Activated naive CD8-positive, alpha-beta T cell (primary cell): ENCODE data around the gene TRPV3.

Source experiments
- H3K27ac Mint-ChIP-seq: one replicate; pipeline ENCODE4 v1.8.0; 2021; ENCODE audit warnings: mixed read lengths
- H3K27me3 Mint-ChIP-seq: one replicate; pipeline ENCODE4 v1.8.0; 2021; ENCODE audit warnings: mixed read lengths
- H3K36me3 Mint-ChIP-seq: one replicate; pipeline ENCODE4 v1.8.0; 2021; ENCODE audit warnings: mixed read lengths
- H3K4me1 Mint-ChIP-seq: one replicate; pipeline ENCODE4 v1.8.0; 2021; ENCODE audit warnings: low read depth, mixed read lengths
- H3K4me3 Mint-ChIP-seq: one replicate; pipeline ENCODE4 v1.8.0; 2021; ENCODE audit warnings: mild to moderate bottlenecking, mixed read lengths
- H3K9me3 Mint-ChIP-seq: one replicate; pipeline ENCODE4 v1.8.0; 2021; ENCODE audit warnings: low read depth, mixed read lengths

Gene TRPV3

DNA sequence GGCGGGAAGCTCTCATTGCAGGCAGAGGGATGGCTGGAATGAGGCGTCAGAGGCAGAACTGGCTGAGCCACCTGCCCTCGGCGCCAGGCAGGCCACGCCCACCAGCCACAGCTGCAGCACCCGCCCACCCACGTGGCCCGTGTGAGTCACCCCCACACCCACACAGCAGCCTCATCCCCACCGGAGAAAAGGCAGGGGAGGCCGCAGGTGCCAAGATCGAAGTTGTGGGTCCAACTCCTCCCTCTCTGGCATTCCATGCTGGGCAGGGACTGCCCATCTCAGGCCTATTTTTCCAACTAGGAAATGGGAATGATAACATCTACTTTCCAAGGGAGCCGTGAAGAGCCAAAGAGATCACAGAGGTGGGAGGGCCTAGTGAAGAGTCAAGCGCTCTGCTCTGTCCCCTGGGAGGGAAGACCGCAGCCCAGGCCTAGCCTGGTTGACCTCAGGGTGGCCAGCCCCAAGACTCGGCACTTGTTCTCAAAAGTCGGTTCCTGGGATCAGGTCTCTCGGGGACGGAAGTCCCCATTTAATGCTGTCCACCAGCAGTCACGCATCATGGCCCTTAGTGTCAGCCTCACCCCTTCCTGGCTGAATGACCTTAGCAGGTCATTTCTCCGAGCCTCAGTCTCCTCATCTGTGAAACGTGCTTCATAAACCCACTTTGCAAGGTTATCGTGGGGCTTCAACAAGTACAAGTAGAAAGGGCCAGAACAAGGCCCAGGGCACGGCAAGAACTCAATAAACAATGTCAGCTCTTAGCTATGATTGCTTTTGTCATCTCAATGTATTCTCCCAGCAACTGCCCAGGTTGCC lies at the start of gene TRPV3:
Gene TRPV3, minus strand, starts transcription at position 45 of the 816 bp plus-strand sequence. CDS start 2,962 bp downstream, outside the sequence.
- H3K4me1 Mint-ChIP-seq = peaks cover 9% of the 10 kb centered on the region
- H3K9me3 Mint-ChIP-seq = no peaks in the 10 kb centered on the region
- no peak within 1 kb of the TSS for H3K27ac Mint-ChIP-seq
- no peak within 1 kb of the TSS for H3K4me3 Mint-ChIP-seq
- no peaks in the 10 kb centered on the region for H3K27me3 Mint-ChIP-seq
- H3K36me3 Mint-ChIP-seq = no peaks in the 10 kb centered on the region

DNA sequence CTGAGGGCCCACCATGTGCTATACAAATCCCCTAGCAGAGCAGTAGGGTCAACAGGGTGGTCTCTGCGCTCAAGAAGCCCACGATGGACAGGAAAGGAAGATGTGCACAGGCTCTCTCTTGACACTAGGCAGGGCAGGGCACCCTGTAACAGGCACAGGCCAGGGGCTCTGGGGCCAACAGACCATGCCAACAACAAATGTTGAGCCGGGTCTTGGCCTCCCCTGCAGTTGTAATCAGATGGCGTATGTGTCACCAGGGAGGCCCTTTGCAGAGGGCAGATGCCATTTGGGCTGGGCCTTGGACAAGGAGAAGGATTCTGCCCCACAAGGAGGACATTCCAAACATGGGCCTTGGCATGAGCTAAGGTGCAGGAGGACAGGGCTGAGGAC lies 46.3 kb upstream of the TRPV3 start:
- H3K27me3 Mint-ChIP-seq = no peaks in the 10 kb centered on the region
- H3K27ac Mint-ChIP-seq = no peak overlapping the region
- H3K4me1 Mint-ChIP-seq = no peaks in the 10 kb centered on the region
- no peaks in the 10 kb centered on the region for H3K9me3 Mint-ChIP-seq
- peaks cover 3% of the 10 kb centered on the region for H3K36me3 Mint-ChIP-seq
- no peak overlapping the region for H3K4me3 Mint-ChIP-seq

DNA sequence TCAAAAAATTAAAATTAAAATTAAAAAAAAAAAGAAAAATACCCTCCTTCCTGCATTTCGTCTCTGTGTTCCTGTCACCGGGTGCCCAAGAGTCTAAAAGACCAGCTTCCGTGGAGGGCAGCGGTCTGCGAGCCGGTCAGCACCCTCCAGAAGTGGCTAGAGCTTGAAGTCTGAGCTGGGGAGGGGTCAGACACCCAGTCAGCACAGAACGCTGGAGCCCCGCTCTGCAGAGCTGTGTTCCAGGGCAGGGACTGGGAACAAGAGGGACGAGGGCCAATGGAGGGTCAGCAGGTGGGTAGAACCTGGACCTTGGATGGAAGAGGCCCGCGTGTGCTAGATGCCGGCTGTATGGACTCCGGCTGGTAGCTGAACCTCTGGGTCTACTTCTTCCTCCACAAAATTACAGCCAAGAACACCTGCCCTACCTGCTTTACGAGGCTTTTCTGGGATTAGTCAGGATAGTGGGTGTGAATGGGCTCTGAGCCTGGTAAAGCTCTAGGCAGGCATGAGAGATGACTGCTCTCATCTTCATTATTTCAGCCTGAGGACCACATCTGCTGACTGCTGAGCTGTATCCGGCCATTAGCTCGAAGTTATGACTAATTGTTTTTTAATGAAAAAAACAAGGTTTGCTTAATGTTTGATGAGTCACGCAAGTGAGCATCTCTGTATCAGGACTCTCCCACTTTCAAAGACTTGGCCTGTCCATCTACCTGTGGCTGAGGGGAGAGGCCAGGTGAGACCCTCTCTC lies 45.7 kb upstream of the TRPV3 start:
- H3K27ac Mint-ChIP-seq = no peak overlapping the region
- H3K27me3 Mint-ChIP-seq = no peaks in the 10 kb centered on the region
- H3K9me3 Mint-ChIP-seq = no peaks in the 10 kb centered on the region
- H3K4me1 Mint-ChIP-seq = no peaks in the 10 kb centered on the region
- peaks cover 2% of the 10 kb centered on the region for H3K36me3 Mint-ChIP-seq
- H3K4me3 Mint-ChIP-seq = no peak overlapping the region

DNA sequence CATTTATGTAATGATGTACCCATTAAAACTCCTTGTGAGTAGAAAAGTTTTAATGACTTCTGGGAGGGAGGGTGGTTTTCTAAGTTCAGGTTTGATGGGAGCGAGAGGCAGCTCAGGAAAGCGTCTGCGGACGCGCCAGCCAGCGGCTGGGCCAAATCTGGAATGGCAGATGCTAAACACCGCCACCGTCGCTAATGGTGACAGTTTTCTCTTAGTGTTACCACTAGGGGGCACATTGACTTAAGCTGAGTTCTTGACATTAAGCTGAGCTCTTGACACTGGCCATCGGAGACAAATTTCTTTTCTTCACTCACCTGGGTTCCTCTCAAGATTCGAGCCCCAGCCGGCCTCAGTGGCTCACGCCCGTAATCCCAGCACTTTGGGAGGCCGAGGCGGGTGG lies 44.9 kb upstream of the TRPV3 start:
- no peaks in the 10 kb centered on the region for H3K27me3 Mint-ChIP-seq
- H3K9me3 Mint-ChIP-seq = no peaks in the 10 kb centered on the region
- no peaks in the 10 kb centered on the region for H3K36me3 Mint-ChIP-seq
- no peaks in the 10 kb centered on the region for H3K4me1 Mint-ChIP-seq
- H3K4me3 Mint-ChIP-seq = no peak overlapping the region
- no peak overlapping the region for H3K27ac Mint-ChIP-seq

DNA sequence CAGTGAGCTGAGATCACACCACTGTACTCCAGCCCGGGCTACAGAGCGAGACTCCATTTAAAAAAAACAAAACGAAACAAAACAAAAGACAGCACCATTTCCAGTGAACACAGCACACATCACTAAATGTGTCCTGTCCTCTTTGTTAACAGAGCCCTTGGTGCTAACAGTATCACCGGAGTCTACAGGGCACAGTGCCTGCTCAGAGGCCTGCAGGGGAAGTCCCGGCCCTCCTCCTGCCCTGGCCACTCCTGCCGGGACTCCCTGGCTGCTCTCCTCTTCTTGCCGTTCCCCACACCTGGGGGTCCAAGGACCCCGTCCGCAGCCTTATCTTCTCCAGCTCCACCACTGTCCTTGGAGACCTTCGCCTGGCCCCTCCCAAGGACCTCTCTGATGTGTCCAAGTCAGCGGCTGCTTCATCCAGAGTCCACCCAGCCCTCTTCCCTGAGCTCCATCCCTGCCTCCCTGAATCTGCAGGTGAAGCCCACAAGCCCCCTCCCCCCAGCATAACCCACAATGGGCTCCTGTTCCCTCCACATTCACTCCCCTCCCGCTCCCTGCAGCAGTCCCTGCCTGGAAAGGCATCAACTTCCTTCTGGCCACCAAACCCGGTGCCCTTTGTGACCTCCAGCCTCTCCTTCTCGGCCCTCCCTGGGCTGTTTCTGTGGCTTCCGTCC lies 43.1 kb upstream of the TRPV3 start:
- Mint-ChIP-seq H3K27ac (no peak overlapping the region), H3K9me3 (no peaks in the 10 kb centered on the region), H3K27me3 (no peaks in the 10 kb centered on the region), H3K36me3 (no peaks in the 10 kb centered on the region), H3K4me3 (no peak overlapping the region), H3K4me1 (no peaks in the 10 kb centered on the region)

- no peaks in the 10 kb centered on the region for H3K4me1 Mint-ChIP-seq
- H3K36me3 Mint-ChIP-seq = no peaks in the 10 kb centered on the region
- no peak overlapping the region for H3K4me3 Mint-ChIP-seq
- H3K9me3 Mint-ChIP-seq = no peaks in the 10 kb centered on the region
- no peak overlapping the region for H3K27ac Mint-ChIP-seq
- no peaks in the 10 kb centered on the region for H3K27me3 Mint-ChIP-seq
These were observed 40.5 kb upstream of the TRPV3 start for GRCh38 chr17:3598078-3598477.

GRCh38 chr17:3596804-3597464 lies 39.3 kb upstream of the TRPV3 start:
- no peaks in the 10 kb centered on the region for H3K9me3 Mint-ChIP-seq
- no peak overlapping the region for H3K4me3 Mint-ChIP-seq
- no peak overlapping the region for H3K27ac Mint-ChIP-seq
- H3K36me3 Mint-ChIP-seq = no peaks in the 10 kb centered on the region
- no peaks in the 10 kb centered on the region for H3K27me3 Mint-ChIP-seq
- no peaks in the 10 kb centered on the region for H3K4me1 Mint-ChIP-seq

- Mint-ChIP-seq H3K9me3 (no peaks in the 10 kb centered on the region), H3K27me3 (no peaks in the 10 kb centered on the region), H3K4me1 (no peaks in the 10 kb centered on the region), H3K36me3 (no peaks in the 10 kb centered on the region), H3K4me3 (no peak overlapping the region), H3K27ac (no peak overlapping the region)
These were observed 37.4 kb upstream of the TRPV3 start for GRCh38 chr17:3594976-3595375.

- H3K36me3 Mint-ChIP-seq = peaks cover 2% of the 10 kb centered on the region
- no peaks in the 10 kb centered on the region for H3K9me3 Mint-ChIP-seq
- no peaks in the 10 kb centered on the region for H3K4me1 Mint-ChIP-seq
- H3K4me3 Mint-ChIP-seq = no peak overlapping the region
- H3K27me3 Mint-ChIP-seq = no peaks in the 10 kb centered on the region
- no peak overlapping the region for H3K27ac Mint-ChIP-seq
These were observed 36.6 kb upstream of the TRPV3 start for GRCh38 chr17:3594051-3594800.

DNA sequence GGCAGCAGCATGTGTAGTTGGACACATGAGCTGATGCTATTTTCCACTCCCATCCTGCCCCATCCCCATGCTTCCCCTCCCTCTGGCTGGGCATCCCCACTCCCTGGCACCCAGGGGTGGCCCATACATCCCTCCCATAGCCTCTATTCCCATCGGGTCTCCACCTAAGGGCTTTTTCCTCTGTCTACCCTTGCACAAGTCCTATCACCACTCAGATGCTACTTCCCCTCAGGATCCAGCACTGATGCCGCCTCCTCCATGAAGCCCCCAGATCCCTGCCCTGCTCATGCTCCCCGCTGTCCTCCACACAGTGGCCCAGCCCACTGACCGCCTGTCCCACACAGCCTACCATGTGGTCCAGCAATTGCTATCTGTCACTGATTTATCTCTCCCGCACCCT lies 35.8 kb upstream of the TRPV3 start:
- H3K4me3 Mint-ChIP-seq = no peak overlapping the region
- no peak overlapping the region for H3K27ac Mint-ChIP-seq
- H3K9me3 Mint-ChIP-seq = no peaks in the 10 kb centered on the region
- H3K4me1 Mint-ChIP-seq = no peaks in the 10 kb centered on the region
- peaks cover 2% of the 10 kb centered on the region for H3K36me3 Mint-ChIP-seq
- no peaks in the 10 kb centered on the region for H3K27me3 Mint-ChIP-seq

- no peaks in the 10 kb centered on the region for H3K4me1 Mint-ChIP-seq
- peaks cover 2% of the 10 kb centered on the region for H3K36me3 Mint-ChIP-seq
- no peak overlapping the region for H3K4me3 Mint-ChIP-seq
- H3K9me3 Mint-ChIP-seq = no peaks in the 10 kb centered on the region
- H3K27ac Mint-ChIP-seq = no peak overlapping the region
- no peaks in the 10 kb centered on the region for H3K27me3 Mint-ChIP-seq
These were observed 34.7 kb upstream of the TRPV3 start for GRCh38 chr17:3592216-3592860.

- Mint-ChIP-seq H3K36me3 (peaks cover 2% of the 10 kb centered on the region), H3K27ac (no peak overlapping the region), H3K4me3 (no peak overlapping the region), H3K9me3 (no peaks in the 10 kb centered on the region), H3K4me1 (no peaks in the 10 kb centered on the region), H3K27me3 (no peaks in the 10 kb centered on the region)
These were observed 33.2 kb upstream of the TRPV3 start for GRCh38 chr17:3590768-3591167.

DNA sequence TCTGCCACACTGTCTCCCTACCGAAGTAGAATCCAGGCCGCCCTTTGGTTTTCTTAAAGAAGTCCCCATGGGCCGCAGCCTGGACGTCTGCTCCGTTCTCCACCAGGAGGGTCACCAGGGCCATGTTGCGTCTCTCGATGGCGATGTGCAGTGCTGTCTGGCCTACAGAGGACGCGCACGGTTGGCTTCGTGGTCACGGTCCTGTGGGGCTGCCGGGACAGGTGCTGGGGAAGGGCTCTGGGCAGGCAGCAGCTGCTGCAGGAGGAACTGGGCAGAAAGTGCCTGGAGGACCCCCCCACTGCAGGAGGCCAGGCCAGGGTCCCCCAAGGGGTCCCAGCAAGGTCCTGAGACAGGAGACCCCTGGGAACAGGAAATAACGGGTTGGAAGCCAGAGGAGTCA lies 32.6 kb upstream of the TRPV3 start:
- no peaks in the 10 kb centered on the region for H3K27me3 Mint-ChIP-seq
- H3K27ac Mint-ChIP-seq = no peak overlapping the region
- H3K4me1 Mint-ChIP-seq = no peaks in the 10 kb centered on the region
- H3K36me3 Mint-ChIP-seq = peaks cover 2% of the 10 kb centered on the region
- no peak overlapping the region for H3K4me3 Mint-ChIP-seq
- H3K9me3 Mint-ChIP-seq = no peaks in the 10 kb centered on the region

DNA sequence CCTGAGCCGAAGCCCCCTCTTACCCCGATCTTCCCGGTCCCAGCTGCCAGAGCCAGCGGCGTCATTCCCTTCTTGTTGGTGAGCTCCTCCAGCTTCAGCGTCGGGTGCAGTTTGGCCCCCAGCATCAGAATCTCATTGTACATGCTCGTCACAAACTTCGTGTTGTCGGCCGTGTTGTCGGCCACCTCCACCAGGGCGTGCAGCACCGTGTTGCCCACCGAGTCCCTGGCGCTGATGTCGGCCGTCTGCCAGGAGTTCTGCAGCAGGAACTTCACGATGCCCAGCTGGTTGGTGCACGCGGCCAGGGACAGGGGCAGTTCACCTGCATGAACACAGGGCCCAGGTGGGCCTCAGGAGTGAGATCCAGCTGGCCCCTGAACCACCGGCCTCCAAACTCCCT lies 32.2 kb upstream of the TRPV3 start:
- Mint-ChIP-seq H3K4me3 (no peak overlapping the region), H3K36me3 (peaks cover 2% of the 10 kb centered on the region), H3K27me3 (no peaks in the 10 kb centered on the region), H3K4me1 (no peaks in the 10 kb centered on the region), H3K27ac (no peak overlapping the region), H3K9me3 (no peaks in the 10 kb centered on the region)
